Astrocyte (in vitro differentiated cells and primary cell): Measurements from ENCODE around the gene LEFTY1. TPM values are rescaled to one million over a fixed set of nuclear protein-coding genes. Genes with fewer than 3 reads are reported as not detected.

Experiments used
- DNase-seq: peaks from one replicate; pipeline ENCODE4 v3.0.0-alpha.2; 2010; ENCODE audit warnings: low read depth
- FAIRE-seq: peaks from 2 replicates; lab custom pipeline; 2011; peaks lifted over from hg19 to GRCh38; lab: Jason Lieb, UNC
- H2AFZ ChIP-seq: 2 replicates; pipeline ENCODE4 v1.6.0; 2012; ENCODE audit warnings: low read depth, low read length, inconsistent platforms
- H3K27ac ChIP-seq: 2 replicates; pipeline ENCODE4 v1.5.1; 2011; ENCODE audit warnings: low read depth, low read length, inconsistent platforms
- H3K27me3 ChIP-seq: 2 replicates; pipeline ENCODE4 v1.6.0; 2011; ENCODE audit warnings: low read length, inconsistent platforms; ENCODE audit not compliant: insufficient read depth
- H3K36me3 ChIP-seq: 2 replicates; pipeline ENCODE4 v1.5.1; 2011; ENCODE audit warnings: low read length, inconsistent platforms; ENCODE audit not compliant: insufficient read depth
- H3K4me1 ChIP-seq: 2 replicates; pipeline ENCODE4 v1.5.1; 2011; ENCODE audit warnings: low read length, inconsistent platforms; ENCODE audit not compliant: insufficient read depth
- H3K4me2 ChIP-seq: 2 replicates; pipeline ENCODE4 v1.6.0; 2012; ENCODE audit warnings: low read length, inconsistent platforms
- H3K4me3 ChIP-seq: 2 replicates; pipeline ENCODE4 v1.5.1; 2011; ENCODE audit warnings: low read depth, mild to moderate bottlenecking, low read length, inconsistent platforms; ENCODE audit not compliant: insufficient read depth
- H3K79me2 ChIP-seq: 2 replicates; pipeline ENCODE4 v1.6.0; 2012; ENCODE audit warnings: mild to moderate bottlenecking, low read length, inconsistent platforms; ENCODE audit not compliant: insufficient read depth
- H3K9ac ChIP-seq: 2 replicates; pipeline ENCODE4 v1.6.0; 2012; ENCODE audit warnings: mild to moderate bottlenecking, low read length, inconsistent platforms
- H3K9me3 ChIP-seq: 2 replicates; pipeline ENCODE4 v1.5.1; 2012; ENCODE audit warnings: low read depth, mild to moderate bottlenecking, low read length, inconsistent platforms; ENCODE audit not compliant: insufficient read depth
- H4K20me1 ChIP-seq: 2 replicates; pipeline ENCODE4 v1.6.0; 2012; ENCODE audit warnings: low read length, inconsistent platforms; ENCODE audit not compliant: insufficient read depth
- H3K27ac Mint-ChIP-seq: one replicate; pipeline ENCODE4 v1.8.0; 2021; ENCODE audit warnings: mild to moderate bottlenecking, mixed read lengths; ENCODE audit not compliant: unreplicated experiment
- H3K27me3 Mint-ChIP-seq: one replicate; pipeline ENCODE4 v1.8.0; 2021; ENCODE audit warnings: low read depth, mixed read lengths; ENCODE audit not compliant: unreplicated experiment
- H3K36me3 Mint-ChIP-seq: one replicate; pipeline ENCODE4 v1.8.0; 2021; ENCODE audit warnings: low read depth, mixed read lengths; ENCODE audit not compliant: unreplicated experiment
- H3K4me1 Mint-ChIP-seq: one replicate; pipeline ENCODE4 v1.8.0; 2021; ENCODE audit warnings: low read depth, mixed read lengths; ENCODE audit not compliant: unreplicated experiment
- H3K4me3 Mint-ChIP-seq: one replicate; pipeline ENCODE4 v1.8.0; 2021; ENCODE audit warnings: mild to moderate bottlenecking, moderate library complexity, mixed read lengths; ENCODE audit not compliant: unreplicated experiment
- H3K9me3 Mint-ChIP-seq: one replicate; pipeline ENCODE4 v1.8.0; 2021; ENCODE audit warnings: mild to moderate bottlenecking, mixed read lengths; ENCODE audit not compliant: unreplicated experiment
- CTCF ChIP-seq: IDR thresholded peaks from 2 replicates; pipeline ENCODE4 v1.5.1; 2011; ENCODE audit warnings: low read depth, mild to moderate bottlenecking, inconsistent platforms, low read length, moderate library complexity; ENCODE audit not compliant: insufficient read depth
- EZH2 ChIP-seq: IDR thresholded peaks from 2 replicates; pipeline ENCODE4 v1.6.1; 2012; ENCODE audit warnings: mild to moderate bottlenecking, low read length, inconsistent platforms; ENCODE audit not compliant: insufficient read depth
- total RNA-seq: library from RNA; stranded (reverse); gene quantifications from 2 replicates; pipeline ENCODE4 v1.2.1, GENCODE V29; 2021

The LEFTY1 gene
- total RNA-seq, 1 donor from 2014 or later, result 4.2 TPM

- H3K36me3 ChIP-seq, result no peaks in the 10 kb centered on the region
- Mint-ChIP-seq H3K9me3 (no peaks in the 10 kb centered on the region), H3K4me3 (no peak overlapping the region), H3K4me1 (peaks cover 7% of the 10 kb centered on the region), H3K36me3 (peaks cover 1% of the 10 kb centered on the region), H3K27ac (no peak overlapping the region), H3K27me3 (peaks cover 2% of the 10 kb centered on the region)
- H3K79me2 ChIP-seq, result no peaks in the 10 kb centered on the region
- no peaks in the 10 kb centered on the region for H3K27me3 ChIP-seq
- no peak overlapping the region for H3K4me3 ChIP-seq
- H3K4me2 ChIP-seq, result no peak overlapping the region
- H4K20me1 ChIP-seq, result no peaks in the 10 kb centered on the region
- FAIRE-seq (no peak), DNase-seq (no peak)
- H3K9ac ChIP-seq, result no peak overlapping the region
- H3K4me1 ChIP-seq, result peaks cover 6% of the 10 kb centered on the region
- no peak for TF ChIP-seq CTCF
- TF ChIP-seq EZH2, result no peak
- H2AFZ ChIP-seq, result no peak overlapping the region
- no peak overlapping the region for H3K27ac ChIP-seq
- no peaks in the 10 kb centered on the region for H3K9me3 ChIP-seq
Measured at GRCh38 chr1:225899044-225899925, 10.3 kb upstream of the LEFTY1 start.

GRCh38 chr1:225897595-225898514 lies 8.9 kb upstream of the LEFTY1 start:
- Mint-ChIP-seq H3K27ac (no peak overlapping the region), H3K9me3 (no peaks in the 10 kb centered on the region), H3K4me1 (peaks cover 7% of the 10 kb centered on the region), H3K36me3 (peaks cover 1% of the 10 kb centered on the region), H3K27me3 (peaks cover 2% of the 10 kb centered on the region), H3K4me3 (no peak overlapping the region)
- DNase-seq (no peak), FAIRE-seq (no peak)
- H3K36me3 ChIP-seq, result no peaks in the 10 kb centered on the region
- no peak overlapping the region for H3K27ac ChIP-seq
- no peak overlapping the region for H3K4me3 ChIP-seq
- no peak overlapping the region for H3K4me2 ChIP-seq
- H3K9ac ChIP-seq, result no peak overlapping the region
- TF ChIP-seq CTCF (no peak), EZH2 (no peak)
- H3K27me3 ChIP-seq, result no peaks in the 10 kb centered on the region
- H4K20me1 ChIP-seq, result no peaks in the 10 kb centered on the region
- no peaks in the 10 kb centered on the region for H3K9me3 ChIP-seq
- H2AFZ ChIP-seq, result no peak overlapping the region
- H3K4me1 ChIP-seq, result peaks cover 6% of the 10 kb centered on the region
- H3K79me2 ChIP-seq, result no peaks in the 10 kb centered on the region
